SK-N-SH (cell line): ENCODE results near the gene PSME1. TPM values are rescaled to one million over a fixed set of nuclear protein-coding genes. Genes with fewer than 3 reads are reported as not detected.
A peak's percentile ranks its signal among the peaks of the same experiment; 100 is the strongest.

ENCODE experiments used
- ELF1 ChIP-seq: IDR thresholded peaks from 2 replicates; pipeline ENCODE4 v1.4.0; 2012
- EP300 ChIP-seq, 2 experiments: IDR thresholded peaks; 2 replicates each; pipeline versions ENCODE4 v1.4.0 to v1.6.1; 2012; ENCODE audit warnings: borderline replicate concordance in 1 of 2, low read depth in 1 of 2, low read length in 1 of 2
- EZH2phosphoT487 ChIP-seq: fragments of 200-600 bp; sonication (generic); IDR thresholded peaks from 2 replicates; pipeline ENCODE4 v1.6.1; 2017; ENCODE audit warnings: low read depth, mixed run types, mild to moderate bottlenecking, antibody characterized with exemption, moderate library complexity, borderline replicate concordance
- FOXJ3 ChIP-seq: sonication (generic); formaldehyde crosslinking; IDR thresholded peaks from 2 replicates; pipeline ENCODE4 v1.5.1; 2020; ENCODE audit warnings: mild to moderate bottlenecking, missing genetic modification reagents
- IRF3 ChIP-seq: fragments of 150-350 bp; IDR thresholded peaks from 2 replicates; pipeline ENCODE4 v1.6.1; 2016; ENCODE audit warnings: mild to moderate bottlenecking, low read depth, low read length
- MXI1 ChIP-seq: IDR thresholded peaks from 2 replicates; pipeline ENCODE4 v1.6.1; 2012; ENCODE audit warnings: mild to moderate bottlenecking, low read depth, low read length, improper control_type of control experiment
- POLR2AphosphoS5 ChIP-seq: IDR thresholded peaks from 2 replicates; pipeline ENCODE4 v1.6.1; 2012; ENCODE audit warnings: low read depth, low read length
- RAD21 ChIP-seq: IDR thresholded peaks from 2 replicates; pipeline ENCODE4 v1.6.1; 2012; ENCODE audit warnings: mild to moderate bottlenecking, low read length
- RCOR1 ChIP-seq: fragments of 150-350 bp; IDR thresholded peaks from 2 replicates; pipeline ENCODE4 v1.6.1; 2017; ENCODE audit warnings: antibody characterized with exemption, low read length
- SIN3A ChIP-seq: IDR thresholded peaks from 2 replicates; pipeline ENCODE4 v1.6.1; 2012; ENCODE audit warnings: low read depth, mild to moderate bottlenecking, low read length, moderate library complexity, borderline replicate concordance
- SMC3 ChIP-seq: IDR thresholded peaks from 2 replicates; pipeline ENCODE4 v1.6.1; 2012; ENCODE audit warnings: low read depth, low read length, improper control_type of control experiment
- TAF1 ChIP-seq: IDR thresholded peaks from 2 replicates; pipeline ENCODE4 v1.6.1; 2012; ENCODE audit warnings: low read depth, mild to moderate bottlenecking, low read length, moderate library complexity, borderline replicate concordance
- USF1 ChIP-seq: IDR thresholded peaks from 2 replicates; pipeline ENCODE4 v1.4.0; 2012; ENCODE audit warnings: low read depth, borderline replicate concordance
- YY1 ChIP-seq: IDR thresholded peaks from 2 replicates; pipeline ENCODE4 v1.4.0; 2012; ENCODE audit warnings: low read depth, mild to moderate bottlenecking
- ZBTB33 ChIP-seq: IDR thresholded peaks from 2 replicates; pipeline ENCODE4 v1.4.0; 2012; ENCODE audit warnings: low read depth, borderline replicate concordance
- polyA plus RNA-seq, 3 experiments: library from polyadenylated mRNA; depleted of rRNA; stranded (reverse); fragments of >200 nt; gene quantifications; 2 replicates each; pipeline ENCODE4 v1.2.3, GENCODE V29; 2012
- TF ChIP-seq, protein P1 (sequence below): IDR thresholded peaks from 2 replicates; pipeline ENCODE4 v1.4.0; 2012; ENCODE audit warnings: low read depth

The PSME1 gene
- polyA plus RNA-seq, 1 of the 3 experiments (the other 2 are of a cell fraction), result 287 TPM

- TF ChIP-seq ZBTB33 (0 out of 2 replicates have a peak, but pooled peaks have one; percentile 57), RCOR1 (no peak), FOXJ3 (CRISPR knock-in tag) (no peak), EZH2phosphoT487 (no peak), SMC3 (no peak), POLR2AphosphoS5 (no peak; the same call in 1 of the 2 replicates), TAF1 (peak; percentile 72), ELF1 (peak; percentile 59; the same call in 1 of the 2 replicates), USF1 (no peak), MXI1 (peak; percentile 86), IRF3 (peak; percentile 53), RAD21 (no peak), EP300 (IDR thresholded peaks at IDR 0.05; ENCODE audit: borderline replicate concordance in 1 of 2, low read depth in 1 of 2, low read length in 1 of 2) (peak in 1 of 2 experiments; percentile 31; a peak in 2 of 4 replicates), SIN3A (no peak; the same call in 1 of the 2 replicates), YY1 (peak; percentile 73; the same call in 1 of the 2 replicates)
- TF ChIP-seq, protein P1, sequence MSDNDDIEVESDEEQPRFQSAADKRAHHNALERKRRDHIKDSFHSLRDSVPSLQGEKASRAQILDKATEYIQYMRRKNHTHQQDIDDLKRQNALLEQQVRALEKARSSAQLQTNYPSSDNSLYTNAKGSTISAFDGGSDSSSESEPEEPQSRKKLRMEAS, result peak; percentile 85
Measured at GRCh38 chr14:24113801-24114531, 22.0 kb upstream of the PSME1 start (continued).
